IMR-90 (cell line): ENCODE results near the gene UGDH. TPM values are rescaled to one million over a fixed set of nuclear protein-coding genes. Genes with fewer than 3 reads are reported as not detected.

Source experiments
- ATAC-seq: fragments of 200-7000 bp; cut with Tn5 transposase; 2 replicates; pipeline ENCODE4 v1.9.1; 2020; ENCODE audit warnings: low read depth, mild to moderate bottlenecking, moderate library complexity
- BruUV-seq: library from RNA; stranded (reverse); fragments of 400-500 nt; replicated peaks from 2 replicates; lab custom pipeline; 2021; lab: Mats Ljungman, UMichigan
- CTCF ChIA-PET: fragments of 300-600 bp; formaldehyde crosslinking; extraction: SDS; loops from one replicate; lab custom pipeline; 2021; ENCODE audit warnings: antibody characterized with exemption; lab: Yijun Ruan, JAX
- POLR2A ChIA-PET: fragments of 300-600 bp; sonication (Branson Sonifier 250); formaldehyde crosslinking; loops from one replicate; lab custom pipeline; 2022; ENCODE audit warnings: antibody characterized with exemption; ENCODE audit not compliant: unreplicated experiment; lab: Charles Lee
- DNase-seq: peaks from one replicate; pipeline ENCODE4 v3.0.0; 2013
- H2AFZ ChIP-seq: replicated peaks from 2 replicates; pipeline ENCODE3; 2013; ENCODE audit warnings: low read length, mild to moderate bottlenecking; ENCODE audit not compliant: poor library complexity
- H2AK5ac ChIP-seq: 2 replicates; pipeline ENCODE4 v1.6.1; 2013; ENCODE audit warnings: low read depth, low read length, inconsistent platforms
- H2AK9ac ChIP-seq: replicated peaks from 2 replicates; pipeline ENCODE3; 2013; ENCODE audit warnings: mild to moderate bottlenecking, low read depth, low read length, moderate library complexity; ENCODE audit not compliant: poor library complexity
- H2BK120ac ChIP-seq: 2 replicates; pipeline ENCODE4 v1.6.1; 2013; ENCODE audit warnings: low read depth, low read length, inconsistent platforms
- H2BK15ac ChIP-seq: 3 replicates; pipeline ENCODE4 v1.6.1; 2013; ENCODE audit warnings: low read depth, low read length, inconsistent platforms
- H2BK20ac ChIP-seq: 2 replicates; pipeline ENCODE4 v1.6.1; 2013; ENCODE audit warnings: low read depth, mild to moderate bottlenecking, inconsistent platforms, low read length, moderate library complexity
- H2BK5ac ChIP-seq: 2 replicates; pipeline ENCODE4 v1.6.1; 2013; ENCODE audit warnings: mild to moderate bottlenecking, low read depth, low read length, inconsistent platforms; ENCODE audit not compliant: poor library complexity, severe bottlenecking
- H3K14ac ChIP-seq: replicated peaks from 2 replicates; pipeline ENCODE4 v1.6.1; 2013; ENCODE audit warnings: low read depth, low read length, inconsistent platforms
- H3K18ac ChIP-seq: 2 replicates; pipeline ENCODE4 v1.6.1; 2013; ENCODE audit warnings: low read depth, low read length, control low read depth
- H3K23ac ChIP-seq: 2 replicates; pipeline ENCODE4 v1.6.1; 2013; ENCODE audit warnings: low read depth, low read length, inconsistent platforms
- H3K27ac ChIP-seq: 2 replicates; pipeline ENCODE4 v1.5.1; 2013; ENCODE audit warnings: mild to moderate bottlenecking, control low read depth, low read length; ENCODE audit not compliant: insufficient read depth
- H3K27me3 ChIP-seq: 2 replicates; pipeline ENCODE4 v1.6.1; 2013; ENCODE audit warnings: low read length; ENCODE audit not compliant: control insufficient read depth, insufficient read depth
- H3K36me3 ChIP-seq: 2 replicates; pipeline ENCODE4 v1.6.1; 2013; ENCODE audit warnings: low read length, mixed read lengths; ENCODE audit not compliant: control insufficient read depth, insufficient read depth
- H3K4ac ChIP-seq: 2 replicates; pipeline ENCODE4 v1.6.1; 2013; ENCODE audit warnings: low read depth, low read length, inconsistent platforms
- H3K4me1 ChIP-seq: 2 replicates; pipeline ENCODE4 v1.6.1; 2013; ENCODE audit warnings: low read length, mixed read lengths; ENCODE audit not compliant: control insufficient read depth, insufficient read depth
- H3K4me2 ChIP-seq: 2 replicates; pipeline ENCODE4 v1.6.1; 2013; ENCODE audit warnings: low read depth, mild to moderate bottlenecking, control low read depth, low read length, moderate library complexity
- H3K4me3 ChIP-seq: 2 replicates; pipeline ENCODE4 v1.5.1; 2013; ENCODE audit warnings: low read depth, mild to moderate bottlenecking, control low read depth, low read length, moderate library complexity; ENCODE audit not compliant: insufficient read depth
- H3K56ac ChIP-seq: 2 replicates; pipeline ENCODE4 v1.6.1; 2013; ENCODE audit warnings: low read length, inconsistent platforms; ENCODE audit not compliant: insufficient read depth; ENCODE audit errors: extremely low read depth
- H3K79me1 ChIP-seq, 2 experiments: 2 replicates each; pipeline ENCODE4 v1.6.1; 2013; ENCODE audit warnings: low read length in 2 of 2, inconsistent platforms in 1 of 2, low read depth in 1 of 2
- H3K9ac ChIP-seq: 2 replicates; pipeline ENCODE4 v1.6.1; 2013; ENCODE audit warnings: low read depth, low read length, control low read depth
- H3K9me1 ChIP-seq: 2 replicates; pipeline ENCODE4 v1.6.1; 2013; ENCODE audit warnings: low read length, inconsistent platforms; ENCODE audit not compliant: insufficient read depth
- H3K9me3 ChIP-seq: 2 replicates; pipeline ENCODE4 v1.6.1; 2013; ENCODE audit warnings: low read length; ENCODE audit not compliant: control insufficient read depth, insufficient read depth
- H4K20me1 ChIP-seq: 2 replicates; pipeline ENCODE4 v1.6.1; 2013; ENCODE audit warnings: low read length, inconsistent platforms; ENCODE audit not compliant: insufficient read depth
- H4K5ac ChIP-seq: 2 replicates; pipeline ENCODE4 v1.6.1; 2013; ENCODE audit warnings: mild to moderate bottlenecking, low read depth, low read length, control low read depth
- H4K8ac ChIP-seq, 2 experiments: 2 replicates each; pipeline ENCODE4 v1.6.1; 2013; ENCODE audit warnings: low read depth in 2 of 2, low read length in 2 of 2, control low read depth in 1 of 2, inconsistent platforms in 1 of 2
- H4K91ac ChIP-seq: 2 replicates; pipeline ENCODE4 v1.6.1; 2013; ENCODE audit warnings: low read depth, low read length, inconsistent platforms; ENCODE audit not compliant: insufficient read depth
- CHD1 ChIP-seq: IDR thresholded peaks from 2 replicates; pipeline ENCODE4 v1.6.1; 2012; ENCODE audit warnings: low read depth, low read length, improper control_type of control experiment
- FOS ChIP-seq: fragments of 150-350 bp; IDR thresholded peaks from 2 replicates; pipeline ENCODE4 v1.6.1; 2016; ENCODE audit warnings: low read depth, low read length
- MAFK ChIP-seq: IDR thresholded peaks from 2 replicates; pipeline ENCODE4 v1.6.1; 2012; ENCODE audit warnings: low read depth, low read length, improper control_type of control experiment
- MAZ ChIP-seq: IDR thresholded peaks from 2 replicates; pipeline ENCODE4 v1.6.1; 2012; ENCODE audit warnings: low read depth, mild to moderate bottlenecking, low read length, improper control_type of control experiment, moderate library complexity, borderline replicate concordance
- MXI1 ChIP-seq: IDR thresholded peaks from 2 replicates; pipeline ENCODE4 v1.6.1; 2012; ENCODE audit warnings: low read depth, mild to moderate bottlenecking, low read length, moderate library complexity, borderline replicate concordance
- POLR2A ChIP-seq: IDR thresholded peaks from 2 replicates; pipeline ENCODE4 v1.6.1; 2012; ENCODE audit warnings: mild to moderate bottlenecking, low read depth, low read length
- RAD21 ChIP-seq: IDR thresholded peaks from 2 replicates; pipeline ENCODE4 v1.6.1; 2012; ENCODE audit warnings: low read length, improper control_type of control experiment
- SMC3 ChIP-seq: fragments of 150-350 bp; IDR thresholded peaks from 2 replicates; pipeline ENCODE4 v1.6.1; 2016; ENCODE audit warnings: low read depth, mild to moderate bottlenecking, antibody characterized with exemption, low read length, moderate library complexity
- WGBS, 2 experiments: methylation state at CpG; one replicate each; pipeline versions ENCODE4 v1.1.5 to v1.1.7; 2013; ENCODE audit warnings: missing lambda C conversion rate in 2 of 2; ENCODE audit not compliant: insufficient read length in 1 of 2; ENCODE audit errors: extremely low coverage in 2 of 2; 5-methylcytosine and 5-hydroxymethylcytosine counted together
- dilution Hi-C: fragments of 300-500 bp; cut with HindIII; formaldehyde crosslinking; loops from one replicate; pipeline ENCODE4 v1.14.3; 2018; ENCODE audit warnings: low sequenced_read_pairs; ENCODE audit not compliant: unreplicated experiment
- in situ Hi-C: fragments of 300-500 bp; cut with MboI; formaldehyde crosslinking; loops from 3 replicates; pipeline ENCODE4 v1.14.3; 2019; ENCODE audit warnings: low sequenced_read_pairs, inconsistent platforms, mixed read lengths
- intact Hi-C: fragments of 100-400 bp; cut with micrococcal nuclease; formaldehyde crosslinking; loops from 2 replicates; pipeline ENCODE4 v1.10.0; 2022
- polyA plus RNA-seq, 3 experiments: library from polyadenylated mRNA; depleted of rRNA; stranded (reverse); fragments of >200 nt; gene quantifications; 2 replicates each; pipeline ENCODE4 v1.2.3, GENCODE V29; 2012; ENCODE audit warnings: low replicate concordance in 1 of 3
- total RNA-seq: library from RNA; depleted of rRNA; stranded (reverse); fragments of >200 nt; gene quantifications from 2 replicates; pipeline ENCODE4 v1.2.3, GENCODE V29; 2012

Gene UGDH
- total and polyA plus RNA-seq, 2 of the 4 experiments (the other 2 are of a cell fraction), result 69.2 to 257 TPM

DNA sequence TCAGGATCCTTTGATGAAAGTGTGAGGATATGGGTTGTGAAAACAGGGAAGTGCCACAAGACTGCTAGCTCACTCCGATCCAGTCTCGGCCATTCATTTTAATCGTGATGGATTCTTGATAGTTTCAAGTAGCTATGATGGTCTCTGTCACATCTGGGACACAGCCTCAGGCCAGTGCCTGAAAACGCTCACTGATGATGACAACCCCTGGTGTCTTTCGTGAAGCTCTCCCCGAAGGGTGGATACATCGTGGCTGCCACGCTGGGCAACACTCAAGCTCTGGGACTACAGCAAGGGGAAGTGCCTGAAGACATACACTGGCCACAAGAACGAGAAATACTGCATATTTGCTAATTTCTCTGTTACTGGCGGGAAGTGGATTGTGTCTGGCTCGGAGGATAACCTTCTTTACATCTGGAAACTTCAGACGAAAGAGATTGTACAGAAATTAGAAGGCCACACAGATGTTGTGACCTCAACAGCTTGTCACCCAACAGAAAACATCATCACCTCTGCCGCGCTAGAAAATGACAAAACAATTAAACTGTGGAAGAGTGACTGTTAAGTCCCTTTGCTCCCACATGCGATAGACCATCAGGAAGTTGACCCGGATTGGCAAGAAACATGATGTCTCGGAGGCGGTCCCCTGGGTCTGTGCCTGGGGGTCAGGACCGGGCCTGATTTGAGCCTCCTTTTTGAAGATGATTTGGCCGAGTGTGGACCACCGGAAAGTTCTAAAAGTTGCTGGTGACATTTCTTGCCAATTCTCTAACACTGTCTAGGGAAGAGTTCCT is 46.1 kb downstream of the UGDH start:
- dilution Hi-C loops, result no loop called here
- POLR2A ChIA-PET, result interaction anchor here (0.6 kb wide), 1 partner anchor 158 kb away, joined by 6 read pairs; no protein-coding TSS in a partner anchor
- no peak for ATAC-seq

More for the DNA sequence above, 46.1 kb downstream of the UGDH start:
- Histone ChIP-seq H3K79me1 (no peaks in the 10 kb centered on the region), H3K36me3 (no peaks in the 10 kb centered on the region; the same call in 1 of the 2 replicates), H3K9ac (no peak overlapping the region), H3K4me1 (no peaks in the 10 kb centered on the region), H2AFZ (no peak overlapping the region), H4K20me1 (no peaks in the 10 kb centered on the region), H3K27ac (no peak overlapping the region), H3K14ac (no peak overlapping the region), H2AK5ac (no peak overlapping the region), H2BK5ac (no peak overlapping the region), H3K18ac (no peak overlapping the region), H3K27me3 (no peaks in the 10 kb centered on the region), H3K4ac (no peak overlapping the region), H4K91ac (no peak overlapping the region), H2BK120ac (no peak overlapping the region), H2BK15ac (no peak overlapping the region), H3K9me3 (peaks cover 11% of the 10 kb centered on the region), H3K56ac (no peak overlapping the region), H3K23ac (no peak overlapping the region), H3K4me3 (no peak overlapping the region), H4K5ac (no peak overlapping the region), H2BK20ac (no peak overlapping the region), H4K8ac (no peak overlapping the region), H3K4me2 (no peak overlapping the region), H2AK9ac (no peak overlapping the region), H3K9me1 (no peaks in the 10 kb centered on the region)
- 92% methylated on average over 12 of the region's 21 CpGs; no CpG with 5 or more reads in 1 of the 2 experiments for WGBS, 2 experiments
- in situ Hi-C loops, result no loop called here
- DNase-seq, result no peak
- TF ChIP-seq SMC3 (no peak), CHD1 (no peak), RAD21 (no peak), POLR2A (no peak), MXI1 (no peak), MAFK (no peak), FOS (no peak), MAZ (no peak)
- CTCF ChIA-PET, result interaction anchor here (1.0 kb wide), 1 partner anchor 12 kb away, joined by 3 read pairs; no protein-coding TSS in a partner anchor
- BruUV-seq, result no TSS peak
- intact Hi-C loops, result no loop called here
